A673 (cell line): ENCODE measurements around the gene PAM16.

Source experiments
- EZH2 ChIP-seq: fragments of 200-600 bp; sonication (generic); IDR thresholded peaks from 2 replicates; pipeline ENCODE4 v1.6.1; 2017; ENCODE audit warnings: borderline replicate concordance, low read depth, mild to moderate bottlenecking, mixed read lengths, antibody characterized with exemption, low read length; ENCODE audit not compliant: poor library complexity, severe bottlenecking
- TF ChIP-seq, protein P1 (sequence below): fragments of 300-800, 200-600 bp; sonication (generic); conservative IDR thresholded peaks from 2 replicates; pipeline ENCODE4 v1.5.1; 2017; ENCODE audit warnings: low read depth, mild to moderate bottlenecking, antibody characterized with exemption, low read length, moderate library complexity, mixed read lengths

DNA sequence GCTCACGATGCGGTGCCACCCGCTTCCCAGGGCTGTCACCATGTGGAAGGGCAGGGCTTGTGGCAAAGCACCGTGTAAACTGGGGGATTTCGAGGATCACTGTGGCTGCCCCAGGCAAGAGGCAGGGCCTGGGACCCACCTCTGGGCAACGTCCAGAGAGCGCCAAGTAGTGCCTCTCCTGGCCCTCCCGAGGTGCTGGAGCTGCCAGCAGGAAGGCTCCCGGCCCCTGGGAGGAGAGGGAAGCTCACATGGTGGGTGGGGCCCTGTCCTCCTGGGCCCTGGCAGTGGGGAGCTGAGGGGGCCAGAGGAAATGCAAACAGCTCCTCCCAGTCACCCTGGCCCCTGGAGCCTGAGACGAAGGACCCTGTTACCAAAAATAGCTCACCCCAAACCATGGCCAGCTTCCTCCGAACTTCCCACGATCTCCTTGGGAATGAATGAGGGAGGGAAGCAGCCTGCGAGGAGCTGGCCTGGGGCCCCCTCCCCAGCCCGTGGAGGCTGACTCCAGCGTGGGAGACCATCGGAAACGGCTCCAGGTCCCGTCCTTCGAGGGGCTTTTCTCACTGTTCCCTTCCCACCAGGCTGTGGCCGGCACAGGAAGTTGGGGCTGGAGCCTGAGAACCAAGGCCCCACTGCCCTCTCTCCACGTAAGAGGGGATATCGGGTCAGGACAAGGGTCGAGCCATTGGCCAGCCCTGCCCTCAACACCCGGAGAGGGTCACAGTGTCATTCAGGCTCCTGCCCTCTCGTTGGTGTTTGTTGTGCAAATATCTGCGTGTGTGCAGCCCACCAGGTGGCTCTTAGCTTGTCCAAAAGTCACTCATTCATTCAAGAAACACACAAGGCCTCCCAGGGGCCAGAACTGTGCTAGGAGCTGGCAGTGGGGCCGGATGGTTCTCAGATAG, 38.2 kb upstream of the PAM16 start:
- TF ChIP-seq, protein P1, sequence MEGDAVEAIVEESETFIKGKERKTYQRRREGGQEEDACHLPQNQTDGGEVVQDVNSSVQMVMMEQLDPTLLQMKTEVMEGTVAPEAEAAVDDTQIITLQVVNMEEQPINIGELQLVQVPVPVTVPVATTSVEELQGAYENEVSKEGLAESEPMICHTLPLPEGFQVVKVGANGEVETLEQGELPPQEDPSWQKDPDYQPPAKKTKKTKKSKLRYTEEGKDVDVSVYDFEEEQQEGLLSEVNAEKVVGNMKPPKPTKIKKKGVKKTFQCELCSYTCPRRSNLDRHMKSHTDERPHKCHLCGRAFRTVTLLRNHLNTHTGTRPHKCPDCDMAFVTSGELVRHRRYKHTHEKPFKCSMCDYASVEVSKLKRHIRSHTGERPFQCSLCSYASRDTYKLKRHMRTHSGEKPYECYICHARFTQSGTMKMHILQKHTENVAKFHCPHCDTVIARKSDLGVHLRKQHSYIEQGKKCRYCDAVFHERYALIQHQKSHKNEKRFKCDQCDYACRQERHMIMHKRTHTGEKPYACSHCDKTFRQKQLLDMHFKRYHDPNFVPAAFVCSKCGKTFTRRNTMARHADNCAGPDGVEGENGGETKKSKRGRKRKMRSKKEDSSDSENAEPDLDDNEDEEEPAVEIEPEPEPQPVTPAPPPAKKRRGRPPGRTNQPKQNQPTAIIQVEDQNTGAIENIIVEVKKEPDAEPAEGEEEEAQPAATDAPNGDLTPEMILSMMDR = no peak
- no peak for TF ChIP-seq EZH2
